ENCODE results near the gene CD58. TPM values are rescaled to one million over a fixed set of nuclear protein-coding genes. Genes with fewer than 3 reads are reported as not detected.

CD58 gene
- total RNA-seq, 1 experiment from 2014 or later, result 5.3 TPM

- no peak for ATAC-seq
- peaks cover 8% of the 10 kb centered on the region; the same call in 1 of the 2 replicates for H3K27me3 Mint-ChIP-seq (ENCODE audit: low read depth)
- H3K4me1 Mint-ChIP-seq, result 0 out of 2 replicates have a peak, but pooled peaks cover under 1% of the 10 kb centered on the region
- CTCF ChIA-PET, result no interaction called here
- H3K27ac Mint-ChIP-seq, result no peak overlapping the region
- TF ChIP-seq NR3C1 (CRISPR knock-in tag; conservative IDR thresholded peaks at IDR 0.05; ENCODE audit: low read depth) (no peak), GTF2I (CRISPR knock-in tag; conservative IDR thresholded peaks at IDR 0.05) (no peak), GRHL2 (CRISPR knock-in tag; IDR thresholded peaks at IDR 0.05; ENCODE audit: insufficient replicate concordance, severe bottlenecking) (no peak), SMAD3 (CRISPR knock-in tag; IDR thresholded peaks at IDR 0.05; ENCODE audit: borderline replicate concordance) (no peak), ZBTB21 (CRISPR knock-in tag; IDR thresholded peaks at IDR 0.05; ENCODE audit: borderline replicate concordance) (no peak), ESRRA (CRISPR knock-in tag; IDR thresholded peaks at IDR 0.05; ENCODE audit: borderline replicate concordance) (no peak), NR2C2 (CRISPR knock-in tag; IDR thresholded peaks at IDR 0.05) (no peak), ZNF532 (CRISPR knock-in tag; IDR thresholded peaks at IDR 0.05; ENCODE audit: borderline replicate concordance) (no peak)
- TF ChIP-seq, protein P1, sequence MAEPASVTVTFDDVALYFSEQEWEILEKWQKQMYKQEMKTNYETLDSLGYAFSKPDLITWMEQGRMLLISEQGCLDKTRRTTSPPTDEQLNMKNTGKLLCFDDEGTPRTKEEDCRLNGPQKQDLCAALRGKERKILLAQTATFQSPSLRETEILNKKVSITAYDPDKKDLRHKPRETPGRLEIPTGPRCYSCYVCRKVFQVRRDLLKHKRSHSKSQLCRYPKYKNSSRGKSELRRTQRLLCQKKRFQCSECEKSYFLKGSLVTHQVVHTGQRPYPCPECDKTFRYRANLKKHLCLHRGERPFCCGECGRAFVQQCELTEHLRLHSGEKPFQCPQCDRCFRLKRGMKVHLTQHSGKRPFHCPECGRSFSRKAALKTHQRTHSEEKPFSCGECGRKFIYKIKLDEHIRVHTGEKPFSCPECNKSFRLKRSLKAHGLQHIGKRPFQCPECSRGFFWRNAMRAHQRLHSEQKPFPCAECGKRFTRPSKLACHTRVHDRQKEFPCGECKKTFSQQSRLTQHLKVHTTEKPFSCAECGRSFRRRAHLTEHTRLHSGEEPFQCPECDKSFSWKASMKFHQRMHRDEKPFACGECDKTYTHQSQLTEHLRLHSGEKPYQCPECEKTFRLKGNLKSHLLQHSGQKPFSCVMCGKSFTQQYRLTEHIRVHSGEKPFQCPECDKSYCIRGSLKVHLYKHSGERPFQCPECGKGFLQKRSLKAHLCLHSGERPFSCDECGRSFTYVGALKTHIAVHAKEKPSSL (CRISPR knock-in tag; conservative IDR thresholded peaks at IDR 0.05), result no peak
- TF ChIP-seq, protein P2, sequence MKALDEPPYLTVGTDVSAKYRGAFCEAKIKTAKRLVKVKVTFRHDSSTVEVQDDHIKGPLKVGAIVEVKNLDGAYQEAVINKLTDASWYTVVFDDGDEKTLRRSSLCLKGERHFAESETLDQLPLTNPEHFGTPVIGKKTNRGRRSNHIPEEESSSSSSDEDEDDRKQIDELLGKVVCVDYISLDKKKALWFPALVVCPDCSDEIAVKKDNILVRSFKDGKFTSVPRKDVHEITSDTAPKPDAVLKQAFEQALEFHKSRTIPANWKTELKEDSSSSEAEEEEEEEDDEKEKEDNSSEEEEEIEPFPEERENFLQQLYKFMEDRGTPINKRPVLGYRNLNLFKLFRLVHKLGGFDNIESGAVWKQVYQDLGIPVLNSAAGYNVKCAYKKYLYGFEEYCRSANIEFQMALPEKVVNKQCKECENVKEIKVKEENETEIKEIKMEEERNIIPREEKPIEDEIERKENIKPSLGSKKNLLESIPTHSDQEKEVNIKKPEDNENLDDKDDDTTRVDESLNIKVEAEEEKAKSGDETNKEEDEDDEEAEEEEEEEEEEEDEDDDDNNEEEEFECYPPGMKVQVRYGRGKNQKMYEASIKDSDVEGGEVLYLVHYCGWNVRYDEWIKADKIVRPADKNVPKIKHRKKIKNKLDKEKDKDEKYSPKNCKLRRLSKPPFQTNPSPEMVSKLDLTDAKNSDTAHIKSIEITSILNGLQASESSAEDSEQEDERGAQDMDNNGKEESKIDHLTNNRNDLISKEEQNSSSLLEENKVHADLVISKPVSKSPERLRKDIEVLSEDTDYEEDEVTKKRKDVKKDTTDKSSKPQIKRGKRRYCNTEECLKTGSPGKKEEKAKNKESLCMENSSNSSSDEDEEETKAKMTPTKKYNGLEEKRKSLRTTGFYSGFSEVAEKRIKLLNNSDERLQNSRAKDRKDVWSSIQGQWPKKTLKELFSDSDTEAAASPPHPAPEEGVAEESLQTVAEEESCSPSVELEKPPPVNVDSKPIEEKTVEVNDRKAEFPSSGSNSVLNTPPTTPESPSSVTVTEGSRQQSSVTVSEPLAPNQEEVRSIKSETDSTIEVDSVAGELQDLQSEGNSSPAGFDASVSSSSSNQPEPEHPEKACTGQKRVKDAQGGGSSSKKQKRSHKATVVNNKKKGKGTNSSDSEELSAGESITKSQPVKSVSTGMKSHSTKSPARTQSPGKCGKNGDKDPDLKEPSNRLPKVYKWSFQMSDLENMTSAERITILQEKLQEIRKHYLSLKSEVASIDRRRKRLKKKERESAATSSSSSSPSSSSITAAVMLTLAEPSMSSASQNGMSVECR (CRISPR knock-in tag; IDR thresholded peaks at IDR 0.05; ENCODE audit: borderline replicate concordance), result no peak
- TF ChIP-seq, protein P3, sequence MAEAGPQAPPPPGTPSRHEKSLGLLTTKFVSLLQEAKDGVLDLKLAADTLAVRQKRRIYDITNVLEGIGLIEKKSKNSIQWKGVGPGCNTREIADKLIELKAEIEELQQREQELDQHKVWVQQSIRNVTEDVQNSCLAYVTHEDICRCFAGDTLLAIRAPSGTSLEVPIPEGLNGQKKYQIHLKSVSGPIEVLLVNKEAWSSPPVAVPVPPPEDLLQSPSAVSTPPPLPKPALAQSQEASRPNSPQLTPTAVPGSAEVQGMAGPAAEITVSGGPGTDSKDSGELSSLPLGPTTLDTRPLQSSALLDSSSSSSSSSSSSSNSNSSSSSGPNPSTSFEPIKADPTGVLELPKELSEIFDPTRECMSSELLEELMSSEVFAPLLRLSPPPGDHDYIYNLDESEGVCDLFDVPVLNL (CRISPR knock-in tag; IDR thresholded peaks at IDR 0.05; ENCODE audit: borderline replicate concordance, low read depth), result no peak
- DNase-seq (ENCODE audit: low spot score), result no peak
- POLR2A ChIA-PET, result no interaction called here
- H3K9me3 Mint-ChIP-seq, result peaks cover 24% of the 10 kb centered on the region
- no peak overlapping the region for H3K4me3 Mint-ChIP-seq
- peaks cover 3% of the 10 kb centered on the region; the same call in 1 of the 2 replicates for H3K36me3 Mint-ChIP-seq
Measured at GRCh38 chr1:116525440-116525839, 45.4 kb downstream of the CD58 start.

DNA sequence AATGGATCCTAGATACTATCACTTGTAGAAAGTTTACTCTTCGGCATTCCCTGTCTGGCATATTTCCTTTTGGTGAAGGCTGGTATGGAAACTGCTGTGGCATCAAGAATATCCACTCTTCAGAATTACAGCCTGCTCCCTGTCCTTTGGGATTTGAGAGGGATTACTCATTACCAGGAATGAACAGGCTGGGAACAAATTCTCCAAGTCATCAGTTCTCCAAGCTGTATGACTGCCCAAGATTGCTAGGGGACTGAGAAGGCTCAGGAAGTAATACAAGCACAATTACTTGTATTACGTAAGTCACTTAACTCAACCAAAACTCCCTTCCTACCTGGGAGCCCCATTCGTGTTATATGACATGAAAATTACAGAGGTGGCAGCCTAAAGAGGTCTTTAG lies 49.6 kb downstream of the CD58 start:
- CTCF ChIA-PET, result no interaction called here
- Mint-ChIP-seq H3K4me3 (no peak overlapping the region), H3K27me3 (ENCODE audit: low read depth) (no peaks in the 10 kb centered on the region), H3K36me3 (no peaks in the 10 kb centered on the region), H3K4me1 (no peaks in the 10 kb centered on the region), H3K27ac (no peak overlapping the region), H3K9me3 (peaks cover 3% of the 10 kb centered on the region)
- ATAC-seq (no peak), DNase-seq (ENCODE audit: low spot score) (no peak)
- POLR2A ChIA-PET, result no interaction called here
- TF ChIP-seq ZNF423 (CRISPR knock-in tag; IDR thresholded peaks at IDR 0.05) (no peak), NR1H2 (CRISPR knock-in tag; IDR thresholded peaks at IDR 0.05) (no peak), SP1 (CRISPR knock-in tag; conservative IDR thresholded peaks at IDR 0.05) (no peak), GTF2I (CRISPR knock-in tag; conservative IDR thresholded peaks at IDR 0.05) (no peak), ZNF416 (CRISPR knock-in tag; IDR thresholded peaks at IDR 0.05) (no peak), TP53 (CRISPR knock-in tag; IDR thresholded peaks at IDR 0.05) (no peak)
- TF ChIP-seq, protein P4, sequence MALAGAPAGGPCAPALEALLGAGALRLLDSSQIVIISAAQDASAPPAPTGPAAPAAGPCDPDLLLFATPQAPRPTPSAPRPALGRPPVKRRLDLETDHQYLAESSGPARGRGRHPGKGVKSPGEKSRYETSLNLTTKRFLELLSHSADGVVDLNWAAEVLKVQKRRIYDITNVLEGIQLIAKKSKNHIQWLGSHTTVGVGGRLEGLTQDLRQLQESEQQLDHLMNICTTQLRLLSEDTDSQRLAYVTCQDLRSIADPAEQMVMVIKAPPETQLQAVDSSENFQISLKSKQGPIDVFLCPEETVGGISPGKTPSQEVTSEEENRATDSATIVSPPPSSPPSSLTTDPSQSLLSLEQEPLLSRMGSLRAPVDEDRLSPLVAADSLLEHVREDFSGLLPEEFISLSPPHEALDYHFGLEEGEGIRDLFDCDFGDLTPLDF (CRISPR knock-in tag; IDR thresholded peaks at IDR 0.05), result no peak
- TF ChIP-seq, protein P5, sequence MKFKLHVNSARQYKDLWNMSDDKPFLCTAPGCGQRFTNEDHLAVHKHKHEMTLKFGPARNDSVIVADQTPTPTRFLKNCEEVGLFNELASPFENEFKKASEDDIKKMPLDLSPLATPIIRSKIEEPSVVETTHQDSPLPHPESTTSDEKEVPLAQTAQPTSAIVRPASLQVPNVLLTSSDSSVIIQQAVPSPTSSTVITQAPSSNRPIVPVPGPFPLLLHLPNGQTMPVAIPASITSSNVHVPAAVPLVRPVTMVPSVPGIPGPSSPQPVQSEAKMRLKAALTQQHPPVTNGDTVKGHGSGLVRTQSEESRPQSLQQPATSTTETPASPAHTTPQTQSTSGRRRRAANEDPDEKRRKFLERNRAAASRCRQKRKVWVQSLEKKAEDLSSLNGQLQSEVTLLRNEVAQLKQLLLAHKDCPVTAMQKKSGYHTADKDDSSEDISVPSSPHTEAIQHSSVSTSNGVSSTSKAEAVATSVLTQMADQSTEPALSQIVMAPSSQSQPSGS (CRISPR knock-in tag; IDR thresholded peaks at IDR 0.05; ENCODE audit: borderline replicate concordance, low read depth), result no peak
